NCI-H1694 (cell line): Measurements from ENCODE around the gene GAL3ST3.
"Not testable (repeated sequence)": the region's sequence is repeated elsewhere in the genome, so short reads cannot be mapped to it uniquely, and the experiment has no call there.

Experiments
- DNase-seq: peaks from one replicate; lab custom pipeline; 2025; lab: John Stamatoyannopoulos, UW

Gene GAL3ST3, protein sequence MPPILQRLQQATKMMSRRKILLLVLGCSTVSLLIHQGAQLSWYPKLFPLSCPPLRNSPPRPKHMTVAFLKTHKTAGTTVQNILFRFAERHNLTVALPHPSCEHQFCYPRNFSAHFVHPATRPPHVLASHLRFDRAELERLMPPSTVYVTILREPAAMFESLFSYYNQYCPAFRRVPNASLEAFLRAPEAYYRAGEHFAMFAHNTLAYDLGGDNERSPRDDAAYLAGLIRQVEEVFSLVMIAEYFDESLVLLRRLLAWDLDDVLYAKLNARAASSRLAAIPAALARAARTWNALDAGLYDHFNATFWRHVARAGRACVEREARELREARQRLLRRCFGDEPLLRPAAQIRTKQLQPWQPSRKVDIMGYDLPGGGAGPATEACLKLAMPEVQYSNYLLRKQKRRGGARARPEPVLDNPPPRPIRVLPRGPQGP

DNA sequence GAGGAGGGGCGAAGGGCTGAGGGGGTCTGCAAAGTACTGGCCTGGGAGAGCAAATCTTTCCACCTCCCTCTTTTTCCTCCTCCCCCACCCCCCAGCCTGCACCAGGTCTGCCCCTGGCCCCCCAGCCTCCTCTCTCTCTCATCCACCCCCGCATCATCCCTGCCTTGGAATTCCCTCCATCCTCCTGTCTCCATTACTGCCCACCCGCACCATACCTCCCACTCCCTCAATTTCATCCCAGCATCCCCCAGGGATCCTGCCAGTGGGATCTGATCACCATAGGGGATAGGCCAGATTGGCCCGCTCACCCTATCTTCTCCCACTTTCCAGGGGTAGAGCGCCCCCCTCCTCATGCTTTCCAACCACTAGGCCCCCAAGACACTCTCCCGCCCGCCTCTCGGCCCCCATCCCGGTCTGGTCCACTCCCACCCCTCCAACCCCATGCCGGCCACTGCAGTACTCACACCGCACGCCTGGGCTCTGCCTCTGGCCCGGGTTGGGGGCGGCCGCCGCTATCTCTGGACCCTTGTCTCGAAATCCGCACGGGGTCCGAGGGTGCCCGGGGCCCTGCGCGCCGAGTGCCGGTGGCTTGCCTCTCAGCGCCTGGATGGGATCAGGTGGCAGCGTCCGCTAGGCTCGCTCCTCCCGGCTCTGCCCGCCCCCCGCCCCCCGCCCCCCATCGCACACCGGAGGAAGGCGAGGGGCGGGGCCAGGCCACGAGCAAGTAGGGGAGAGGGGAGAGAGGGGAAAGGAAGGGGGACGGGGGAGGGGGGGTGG is at the start of gene GAL3ST3:
Gene GAL3ST3, minus strand, starts transcription at position 615 of the 777 bp plus-strand sequence. CDS start 3,746 bp downstream, outside the sequence.
- DNase-seq, result peak; percentile 11

DNA sequence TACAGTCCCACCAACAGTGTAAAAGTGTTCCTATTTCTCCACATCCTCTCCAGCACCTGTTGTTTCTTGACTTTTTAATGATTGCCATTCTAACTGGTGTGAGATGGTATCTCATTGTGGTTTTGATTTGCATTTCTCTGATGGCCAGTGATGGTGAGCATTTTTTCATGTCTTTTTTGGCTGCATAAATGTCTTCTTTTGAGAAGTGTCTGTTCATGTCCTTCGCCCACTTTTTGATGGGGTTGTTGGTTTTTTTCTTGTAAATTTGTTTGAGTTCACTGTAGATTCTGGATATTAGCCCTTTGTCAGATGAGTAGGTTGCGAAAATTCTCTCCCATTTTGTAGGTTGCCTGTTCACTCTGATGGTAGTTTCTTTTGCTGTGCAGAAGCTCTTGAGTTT is 43.2 kb upstream of the GAL3ST3 start:
- not testable (repeated sequence) for DNase-seq

DNA sequence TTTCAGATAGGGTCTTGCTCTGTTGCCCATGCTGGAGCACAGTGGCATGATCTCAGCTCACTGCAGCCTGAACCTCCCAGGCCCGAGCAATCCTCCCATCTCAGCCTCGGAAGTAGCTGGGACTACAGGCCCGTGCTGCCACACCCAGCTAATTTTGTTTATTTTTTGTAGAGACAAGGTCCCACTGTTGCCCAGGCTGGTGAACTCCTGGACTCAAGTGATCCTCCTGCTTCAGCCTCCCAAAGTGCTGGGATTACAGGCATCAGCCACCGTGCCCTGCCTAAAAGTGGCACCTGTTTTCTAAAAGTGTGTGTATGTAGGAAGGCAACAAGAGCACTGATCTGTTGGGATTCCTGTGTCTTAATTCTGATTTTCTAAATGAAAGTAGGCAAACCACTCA is 41.3 kb upstream of the GAL3ST3 start:
- DNase-seq, result no peak

DNA sequence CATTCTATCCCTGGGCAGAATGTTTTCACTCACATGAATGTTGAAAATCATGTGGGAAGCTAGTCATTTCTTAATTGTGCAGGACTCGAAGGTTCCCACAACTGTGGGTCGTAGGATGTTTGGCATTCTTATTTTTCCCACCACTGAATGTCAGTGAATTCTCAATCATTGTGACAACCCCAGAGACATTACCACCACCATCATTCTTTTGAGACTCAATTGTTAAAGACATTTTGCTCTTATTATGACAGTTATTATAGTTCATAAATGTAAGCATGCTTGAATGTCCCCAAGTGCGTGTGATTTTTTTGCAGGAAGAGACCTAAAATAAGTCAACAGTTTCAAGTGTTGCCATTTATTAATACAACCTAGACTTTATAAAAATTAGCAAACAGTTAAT is 40.1 kb upstream of the GAL3ST3 start:
- no peak for DNase-seq

DNA sequence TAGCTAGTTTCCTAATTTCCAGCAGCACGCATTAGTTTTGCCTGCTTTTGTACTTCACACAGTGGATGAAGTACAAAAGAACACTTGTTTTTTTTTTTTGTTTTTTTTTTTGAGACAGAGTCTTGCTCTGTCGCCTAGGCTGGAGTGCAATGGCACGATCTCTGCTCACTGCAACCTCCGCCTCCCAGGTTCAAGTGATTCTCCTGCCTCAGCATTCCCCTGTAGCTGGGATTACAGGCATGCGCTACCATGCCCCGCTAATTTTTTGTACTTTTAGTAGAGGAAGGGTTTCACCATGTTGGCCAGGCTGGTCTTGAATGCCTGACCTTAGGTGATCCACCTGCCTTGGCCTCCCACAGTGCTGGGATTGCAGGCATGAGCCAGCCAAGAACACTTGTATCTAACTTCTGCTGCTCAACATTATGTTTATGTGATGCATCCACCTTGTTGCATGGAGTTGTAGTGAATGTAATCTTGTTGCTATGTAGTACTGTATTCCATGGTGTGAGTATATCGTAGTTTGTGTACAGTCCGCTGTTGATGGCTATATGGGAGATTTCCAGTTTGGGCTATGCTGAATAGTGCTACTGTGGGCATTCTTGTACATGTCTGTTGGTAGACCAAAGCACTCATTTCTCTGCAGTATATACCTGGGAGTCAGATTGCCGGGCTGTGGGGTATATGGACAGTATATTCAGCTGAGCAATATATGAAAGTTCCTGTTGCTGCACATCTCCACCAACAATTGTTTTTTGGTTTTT is 38.4 kb upstream of the GAL3ST3 start:
- DNase-seq, result no peak

DNA sequence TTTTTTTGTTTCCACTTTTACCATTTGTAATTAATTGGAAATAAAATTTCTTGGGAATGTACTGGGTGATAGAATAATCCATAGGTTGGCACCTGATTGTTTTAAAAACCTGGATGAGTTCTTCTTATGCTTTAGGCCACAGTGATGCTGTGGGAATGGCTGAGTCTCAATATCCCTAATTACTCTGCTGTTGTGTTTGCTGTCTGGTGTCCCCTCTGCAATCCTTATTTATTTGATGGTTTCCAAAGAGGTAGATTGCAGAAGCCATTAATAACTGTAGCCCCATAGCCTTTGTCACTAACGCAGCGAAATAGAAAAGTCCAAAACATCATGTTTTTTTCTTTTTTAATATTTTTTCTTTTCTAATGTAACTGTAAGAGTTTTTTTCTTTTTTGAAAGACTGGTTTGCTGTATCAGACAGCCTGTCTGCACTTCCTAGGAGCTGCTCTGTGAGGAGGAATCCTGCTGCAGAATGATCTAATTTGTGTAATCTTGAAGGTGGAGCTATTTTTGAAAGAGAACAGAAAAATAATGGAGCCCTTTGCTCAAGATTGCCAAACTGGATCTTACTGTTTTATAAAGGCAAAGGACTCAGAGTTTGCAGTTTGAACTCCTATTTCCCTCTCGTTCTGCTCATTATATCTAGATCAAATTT is 36.0 kb upstream of the GAL3ST3 start:
- no peak for DNase-seq

DNA sequence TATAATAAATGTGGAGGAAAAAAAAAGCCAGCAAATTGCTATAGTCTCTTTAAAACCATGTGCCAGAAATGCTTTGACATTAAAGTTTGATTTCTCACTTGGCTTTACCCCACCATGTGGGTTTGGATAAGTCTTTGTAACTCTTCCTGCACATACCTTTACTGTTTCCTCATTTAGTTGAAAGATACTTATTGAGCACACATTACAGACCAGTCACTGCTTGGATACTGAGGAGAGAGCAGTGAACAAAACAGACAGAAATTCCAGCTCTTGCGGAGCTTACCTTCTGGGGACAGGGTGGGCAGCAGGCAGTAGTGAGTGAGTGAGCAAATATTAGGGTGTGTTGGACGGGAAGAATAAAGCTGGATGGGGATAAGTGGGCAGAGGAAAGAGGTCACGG is 34.8 kb upstream of the GAL3ST3 start:
- DNase-seq, result no peak

DNA sequence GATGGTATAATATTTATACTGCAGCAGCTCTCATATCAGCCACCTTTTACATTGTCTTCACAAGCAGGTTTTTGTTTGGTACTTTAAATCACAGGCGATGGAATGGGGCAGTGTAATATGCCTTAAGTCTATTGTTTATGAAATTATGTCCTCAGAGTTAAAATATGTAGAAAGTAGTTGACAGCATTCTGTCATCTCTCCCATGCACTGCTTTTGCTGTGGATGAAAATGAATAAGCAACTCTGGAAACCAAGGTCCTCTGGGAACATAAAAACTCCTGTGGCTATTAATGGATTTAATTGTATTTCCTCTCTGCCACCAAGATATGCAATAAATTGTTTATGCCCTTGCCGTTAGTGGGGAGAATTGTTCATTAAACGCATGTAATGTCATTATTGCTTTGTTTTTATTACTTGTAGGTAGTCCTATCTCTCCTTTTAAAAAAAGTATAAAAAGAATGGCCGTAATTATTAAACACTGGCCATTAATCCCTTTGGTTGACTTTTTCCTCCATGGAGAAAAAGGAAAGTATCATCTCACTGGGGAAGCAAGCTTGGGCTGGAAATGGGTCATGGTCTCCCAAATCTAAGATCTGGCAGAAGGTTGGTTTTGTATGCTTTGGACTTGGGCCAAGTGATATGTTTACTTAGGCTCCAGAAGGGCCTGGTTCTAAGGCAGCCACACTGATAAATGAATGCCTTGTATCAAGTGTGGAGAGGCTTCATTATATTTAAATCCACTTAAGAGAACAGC is 34.2 kb upstream of the GAL3ST3 start:
- peak; percentile 14 for DNase-seq

DNA sequence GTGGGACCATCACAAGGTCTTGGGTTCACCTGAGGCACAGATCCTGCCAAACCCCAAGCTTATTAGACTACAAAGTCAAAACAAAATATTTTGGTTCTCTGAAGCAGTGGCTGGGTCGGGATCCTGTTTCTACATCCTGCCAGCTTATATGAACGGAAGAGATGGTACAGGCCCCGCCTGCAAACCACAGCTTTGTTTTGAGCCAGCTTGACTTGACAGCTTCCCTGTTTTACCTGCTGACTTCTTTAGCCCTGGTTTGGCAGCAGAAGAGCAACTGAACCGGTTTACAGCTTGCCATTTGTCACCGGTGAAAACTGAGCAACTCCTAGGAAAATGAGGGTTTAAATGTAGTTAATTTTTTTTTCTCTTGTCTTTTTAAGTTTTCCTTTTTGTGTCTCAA is 32.5 kb upstream of the GAL3ST3 start:
- DNase-seq, result peak; percentile 7

DNA sequence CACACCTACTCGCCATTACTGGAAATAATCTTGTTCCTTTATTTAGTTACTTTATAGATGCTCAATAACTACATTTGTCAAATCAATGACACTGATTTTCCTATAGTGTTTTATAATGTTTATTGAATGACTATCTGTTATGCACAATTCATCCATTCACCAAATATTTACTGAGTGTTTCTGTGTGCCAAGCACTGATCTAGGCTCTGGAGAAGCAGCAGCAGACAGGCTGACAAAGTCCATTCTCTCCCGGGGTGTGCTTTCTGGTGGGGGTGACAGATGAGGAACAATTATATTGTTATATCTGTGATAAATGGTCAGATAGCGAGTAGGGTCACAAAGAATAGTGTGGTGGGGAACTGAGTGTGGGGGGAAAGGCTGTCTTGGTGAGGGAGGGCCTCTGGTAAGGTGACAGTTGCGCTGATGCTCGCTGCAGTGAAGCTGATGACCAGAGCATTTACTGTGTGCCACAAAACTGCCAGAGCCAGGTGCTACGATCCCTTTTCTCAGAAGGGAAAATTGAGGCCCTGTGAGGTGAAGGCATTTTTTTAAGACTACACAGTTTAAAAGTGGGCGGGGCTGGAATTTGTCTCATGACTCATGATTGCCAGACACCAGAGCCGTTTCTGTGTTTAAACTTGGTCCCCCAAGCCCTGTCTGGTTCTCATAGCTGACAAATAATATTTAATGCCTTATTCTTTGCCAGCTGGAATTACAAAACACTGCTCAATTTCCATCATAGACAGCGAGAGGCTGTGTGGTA is 31.3 kb upstream of the GAL3ST3 start:
- no peak for DNase-seq

DNA sequence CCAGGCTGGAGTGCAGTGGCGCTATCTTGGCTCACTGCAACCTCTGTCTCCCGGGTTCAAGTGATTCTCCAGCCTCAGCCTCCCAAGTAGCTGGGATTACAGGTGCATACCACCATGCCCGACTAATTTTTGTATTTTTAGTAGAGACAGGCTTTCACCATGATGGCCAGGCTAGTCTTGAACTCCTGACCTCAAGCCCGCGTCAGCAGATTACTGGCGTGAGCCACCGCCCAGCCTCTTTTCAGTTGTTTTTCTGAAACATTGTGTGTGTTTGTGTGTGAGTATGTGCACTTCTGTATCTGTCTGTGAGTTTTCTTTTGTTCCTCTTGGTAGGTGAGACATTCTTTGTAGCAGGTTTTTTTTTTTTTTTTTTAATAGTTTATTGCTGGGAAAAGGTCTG is 30.0 kb upstream of the GAL3ST3 start:
- not testable (repeated sequence) for DNase-seq

DNA sequence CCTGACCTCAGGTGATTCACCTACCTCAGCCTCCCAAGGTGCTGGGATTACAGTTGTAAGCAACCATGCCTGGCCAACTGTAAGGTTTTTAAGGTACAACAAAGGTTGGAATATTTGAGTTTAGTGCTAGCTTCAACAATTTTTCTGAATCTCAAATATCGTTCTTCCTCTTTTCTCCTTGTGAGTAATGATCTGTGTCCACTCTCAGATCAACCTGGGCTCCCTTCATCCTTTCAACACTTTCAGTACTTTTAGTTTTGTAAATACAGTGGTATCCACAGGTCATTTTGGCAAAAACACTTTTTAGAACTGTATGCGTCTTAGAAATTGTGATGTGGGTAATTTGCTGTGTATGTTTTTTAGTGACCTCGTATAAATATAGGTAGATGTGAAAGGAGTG is 29.0 kb upstream of the GAL3ST3 start:
- no peak for DNase-seq

DNA sequence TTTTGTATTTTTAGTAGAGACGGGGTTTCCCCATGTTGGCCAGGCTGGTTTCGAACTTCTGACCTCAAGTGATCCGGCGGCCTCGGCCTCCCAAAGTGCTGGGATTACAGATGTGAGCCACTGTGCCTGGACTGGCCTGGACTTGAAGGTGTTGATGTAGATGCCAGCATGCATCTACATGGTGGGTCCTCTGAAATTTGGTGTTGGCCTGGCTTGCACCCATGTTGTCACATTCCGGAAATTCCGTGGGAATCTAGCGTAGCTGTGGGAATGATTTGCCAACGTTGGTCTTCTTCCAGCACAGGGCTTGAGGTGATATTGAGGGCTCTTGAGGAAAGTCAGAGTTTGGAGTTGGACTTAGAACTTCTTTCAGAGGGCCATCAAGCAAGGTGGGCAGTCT is 27.6 kb upstream of the GAL3ST3 start:
- DNase-seq, result no peak

DNA sequence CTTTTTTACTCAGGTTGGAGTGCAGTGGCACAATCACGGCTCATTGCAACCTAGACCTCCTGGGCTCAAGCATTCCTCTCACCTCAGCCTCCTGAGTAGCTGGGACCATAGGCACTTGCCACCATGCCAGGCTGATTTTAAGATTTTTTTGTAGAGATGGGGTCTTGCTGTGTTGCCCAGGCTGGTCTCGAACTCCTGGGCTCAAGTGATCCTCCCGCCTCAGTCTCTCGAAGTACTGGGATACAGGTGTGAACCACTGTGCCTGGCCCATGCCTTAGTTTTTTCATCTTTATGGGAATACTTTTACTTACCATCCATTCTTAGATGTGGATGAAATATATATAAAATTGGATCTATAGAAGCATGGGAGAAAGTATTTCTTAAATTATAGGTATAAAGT is 26.3 kb upstream of the GAL3ST3 start:
- no peak for DNase-seq

DNA sequence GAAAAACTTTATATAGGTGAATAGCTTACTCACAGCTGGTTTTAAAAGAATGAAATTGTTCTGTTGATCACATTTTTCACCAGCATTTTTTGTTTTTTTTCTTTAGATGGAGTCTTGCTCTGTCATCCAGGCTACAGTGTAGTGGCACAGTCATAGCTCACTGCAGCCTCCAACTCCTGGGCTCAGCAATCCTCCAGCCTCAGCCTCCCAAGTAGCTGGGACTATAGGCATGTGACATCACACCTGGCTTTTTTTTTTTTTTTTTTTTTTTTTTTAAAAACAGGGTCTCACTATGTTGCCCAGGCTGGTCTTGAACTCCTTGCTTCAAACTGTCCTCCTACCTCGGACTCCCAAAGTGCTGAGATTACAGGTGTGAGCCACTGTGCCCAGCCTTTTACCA is 24.7 kb upstream of the GAL3ST3 start:
- no peak for DNase-seq

DNA sequence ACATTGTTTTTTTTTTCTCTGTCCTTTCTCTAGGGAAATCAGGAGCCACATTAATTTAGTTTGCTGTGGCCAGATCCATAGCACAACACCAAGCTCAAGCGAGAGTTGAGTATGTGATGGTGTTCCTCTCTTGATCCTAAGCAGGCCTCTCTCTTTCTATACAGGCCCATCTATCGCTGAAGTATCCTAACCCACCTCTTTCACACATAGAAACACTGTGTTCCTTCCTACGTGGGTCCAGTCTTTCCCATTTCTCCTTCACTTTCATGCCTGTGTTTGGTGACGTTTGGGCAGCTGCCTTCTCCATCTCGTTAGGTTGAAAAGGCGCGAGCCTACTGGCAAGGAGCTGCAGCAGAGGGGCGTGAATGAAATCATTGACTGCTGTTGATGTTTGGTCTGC is 23.6 kb upstream of the GAL3ST3 start:
- no peak for DNase-seq

DNA sequence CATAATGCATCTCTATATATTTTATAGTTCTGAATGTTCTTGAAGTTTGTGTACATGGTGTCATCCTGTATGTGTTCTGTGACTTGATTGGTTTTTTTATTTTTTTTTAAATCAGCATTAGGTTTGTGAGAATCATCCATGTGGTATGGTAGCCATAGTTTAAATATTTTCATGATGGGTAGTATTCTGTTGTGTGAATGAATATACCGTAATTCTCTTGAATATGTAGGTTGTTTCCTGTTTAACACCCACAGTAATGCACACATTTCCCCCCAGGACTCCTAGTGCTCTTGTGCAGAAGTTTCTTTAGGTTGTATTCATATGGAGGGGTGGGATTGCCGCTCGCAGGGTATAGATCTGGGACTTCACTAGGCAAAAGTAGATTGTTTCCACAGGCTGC is 23.1 kb upstream of the GAL3ST3 start:
- DNase-seq, result no peak

DNA sequence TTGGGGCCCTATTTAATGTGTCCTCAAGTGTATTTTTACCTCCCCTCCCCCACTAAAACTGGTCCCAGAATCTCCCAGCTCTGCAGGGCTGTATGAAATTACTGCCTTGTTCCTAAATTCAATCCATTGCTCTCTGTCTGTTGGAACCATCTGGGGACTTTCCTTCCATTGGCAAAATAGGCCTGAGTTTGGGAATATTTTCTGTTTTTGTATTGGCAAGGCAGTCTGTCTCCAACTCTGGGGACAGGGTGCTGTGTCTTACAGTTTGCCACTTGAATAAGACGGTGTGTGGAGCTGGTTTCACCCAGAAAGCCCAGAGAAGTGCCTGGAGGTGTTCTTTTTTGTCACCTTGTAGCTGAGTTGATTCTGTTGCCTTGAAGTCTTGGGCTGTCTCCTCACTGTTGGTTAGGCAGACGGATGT is 22.4 kb upstream of the GAL3ST3 start:
- DNase-seq, result no peak

DNA sequence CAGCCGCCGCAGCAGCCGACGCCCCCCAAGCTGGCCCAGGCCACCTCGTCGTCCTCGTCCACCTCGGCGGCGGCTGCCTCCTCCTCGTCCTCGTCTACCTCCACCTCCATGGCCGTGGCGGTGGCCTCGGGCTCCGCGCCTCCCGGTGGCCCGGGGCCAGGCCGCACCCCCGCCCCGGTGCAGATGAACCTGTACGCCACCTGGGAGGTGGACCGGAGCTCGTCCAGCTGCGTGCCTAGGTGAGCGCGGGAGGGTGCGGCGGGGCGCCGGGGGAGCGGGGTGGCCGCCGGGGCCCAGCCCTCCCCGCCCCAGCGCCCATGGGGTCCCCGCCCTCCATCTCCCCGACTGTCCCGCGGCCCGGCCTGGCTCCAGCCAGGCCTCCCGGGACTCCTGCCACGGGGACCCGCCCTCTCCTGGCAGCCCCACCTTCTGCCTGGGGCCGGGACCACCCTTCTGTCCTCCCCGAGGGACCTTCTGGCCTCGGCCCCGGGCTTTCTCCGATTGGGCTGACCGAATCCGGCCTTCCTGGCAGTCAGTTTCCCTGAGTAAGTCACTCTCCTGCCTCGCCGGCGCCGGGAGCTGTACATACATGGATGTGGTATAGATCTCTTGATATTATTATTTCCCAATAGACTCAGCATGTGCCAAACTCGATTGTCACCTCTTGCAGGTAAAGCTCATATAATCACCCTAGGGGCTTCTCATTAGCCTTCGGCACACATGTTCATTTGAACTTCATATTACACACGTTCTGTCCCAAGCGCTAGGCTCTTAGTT is 21.8 kb upstream of the GAL3ST3 start:
- no peak for DNase-seq
